ENCODE results near the gene DPH3.

GRCh38 chr3:16233806-16234205 lies 30.9 kb downstream of the DPH3 start:
- TF ChIP-seq EP300 (IDR thresholded peaks at IDR 0.05) = no peak
- TF ChIP-seq CTCF (IDR thresholded peaks at IDR 0.05) = no peak
- no peak for TF ChIP-seq POLR2AphosphoS5 (IDR thresholded peaks at IDR 0.05)
